ENCODE data around the gene EPHX1.

GRCh38 chr1:225814381-225814780 lies 4.5 kb downstream of the EPHX1 start:
- TF ChIP-seq CTCF (IDR thresholded peaks at IDR 0.05 in 2 of 3, conservative IDR thresholded peaks at IDR 0.05 in 1 of 3; ENCODE audit: control insufficient read depth in 2 of 3, extremely low read depth in 1 of 3, insufficient read depth in 1 of 3, low read depth in 3 of 3, low read length in 3 of 3) (no peak), ATF7 (IDR thresholded peaks at IDR 0.05; ENCODE audit: low read depth) (no peak), REST (IDR thresholded peaks at IDR 0.05; ENCODE audit: low read depth, low read length) (no peak), EZH2 (IDR thresholded peaks at IDR 0.05; ENCODE audit: borderline replicate concordance, control insufficient read depth, low read depth, low read length) (no peak), USF2 (IDR thresholded peaks at IDR 0.05; ENCODE audit: borderline replicate concordance, low read depth, low read length) (no peak), POLR2A (IDR thresholded peaks at IDR 0.05; ENCODE audit: low read depth, low read length) (no peak), NFIC (IDR thresholded peaks at IDR 0.05; ENCODE audit: low read depth, low read length) (no peak)
